HG03432 (cell line): ENCODE results near the gene AFAP1L1.

ENCODE experiments used
- ATAC-seq: cut with Tn5 transposase; IDR thresholded peaks from one replicate; pipeline ENCODE4 v1.9.1; 2021; ENCODE audit warnings: mild to moderate bottlenecking, moderate library complexity; ENCODE audit not compliant: unreplicated experiment

AFAP1L1 gene

GRCh38 chr5:149310947-149311658, 39.4 kb downstream of the AFAP1L1 start:
- no peak for ATAC-seq

DNA sequence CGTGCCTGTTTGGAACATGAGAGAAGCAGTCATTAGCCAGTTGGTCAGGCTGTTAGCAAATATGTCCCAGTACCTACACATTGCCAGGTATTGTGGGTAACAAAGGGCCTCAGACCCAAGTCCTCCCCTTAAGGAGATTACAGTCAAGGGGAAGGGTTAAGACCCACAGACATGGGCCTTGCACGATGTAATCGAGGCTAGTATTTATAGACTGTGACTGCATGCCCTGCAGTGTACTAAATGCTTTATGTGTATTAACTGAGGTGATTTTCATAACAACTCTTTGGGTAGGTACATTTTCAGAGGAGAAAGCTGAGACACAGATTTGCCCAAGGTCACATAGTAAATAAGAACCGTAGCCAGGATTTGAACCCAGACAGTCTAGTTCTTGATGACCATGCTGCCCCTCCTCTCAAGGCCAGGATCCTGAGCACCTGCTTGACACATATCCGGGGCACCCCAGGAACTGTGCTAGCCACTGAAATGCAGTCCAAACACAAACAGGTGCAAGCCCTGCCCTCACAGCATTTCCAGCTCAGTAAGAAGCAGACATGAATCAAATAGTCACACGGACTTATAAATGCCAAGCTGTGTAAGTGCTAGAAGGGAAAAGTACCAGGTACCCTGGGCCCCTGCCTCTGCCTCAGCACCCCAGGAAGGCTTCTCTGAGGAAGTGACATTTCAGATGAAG, 41.6 kb downstream of the AFAP1L1 start:
- no peak for ATAC-seq

- no peak for ATAC-seq
These were observed 43.0 kb downstream of the AFAP1L1 start for GRCh38 chr5:149314571-149315111.

- no peak for ATAC-seq
These were observed 44.1 kb downstream of the AFAP1L1 start for GRCh38 chr5:149315753-149316152.

DNA sequence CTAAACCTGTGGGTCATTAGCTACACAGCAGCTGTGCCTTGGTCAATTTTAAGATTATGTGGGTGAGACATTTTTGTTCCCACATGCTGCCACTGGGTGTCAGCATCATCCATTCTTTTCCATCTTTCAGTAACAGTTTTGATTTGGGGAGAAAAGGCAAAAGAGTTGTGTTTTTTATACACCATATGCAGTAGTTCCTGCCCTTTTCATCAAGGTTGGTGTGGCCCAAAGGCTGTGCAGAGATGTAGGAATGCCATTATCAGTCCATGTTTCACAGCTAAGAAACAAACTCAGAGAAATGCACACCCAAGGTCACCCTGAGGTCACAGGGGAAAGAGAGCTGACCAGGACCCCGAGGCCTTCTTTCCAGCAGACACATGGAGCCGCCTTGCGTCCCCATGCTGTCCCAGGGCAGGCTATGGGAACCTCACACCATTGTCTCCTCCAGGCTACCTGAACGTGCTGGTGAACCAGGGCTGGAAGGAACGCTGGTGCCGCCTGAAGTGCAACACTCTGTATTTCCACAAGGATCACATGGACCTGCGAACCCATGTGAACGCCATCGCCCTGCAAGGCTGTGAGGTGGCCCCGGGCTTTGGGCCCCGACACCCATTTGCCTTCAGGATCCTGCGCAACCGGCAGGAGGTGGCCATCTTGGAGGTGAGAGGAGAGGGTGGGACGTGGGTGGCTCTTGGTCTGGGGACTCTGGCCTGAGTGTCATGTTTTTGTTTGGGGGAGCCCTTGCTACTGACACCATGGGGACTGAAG, 45.8 kb downstream of the AFAP1L1 start:
- ATAC-seq: peak; percentile 74

DNA sequence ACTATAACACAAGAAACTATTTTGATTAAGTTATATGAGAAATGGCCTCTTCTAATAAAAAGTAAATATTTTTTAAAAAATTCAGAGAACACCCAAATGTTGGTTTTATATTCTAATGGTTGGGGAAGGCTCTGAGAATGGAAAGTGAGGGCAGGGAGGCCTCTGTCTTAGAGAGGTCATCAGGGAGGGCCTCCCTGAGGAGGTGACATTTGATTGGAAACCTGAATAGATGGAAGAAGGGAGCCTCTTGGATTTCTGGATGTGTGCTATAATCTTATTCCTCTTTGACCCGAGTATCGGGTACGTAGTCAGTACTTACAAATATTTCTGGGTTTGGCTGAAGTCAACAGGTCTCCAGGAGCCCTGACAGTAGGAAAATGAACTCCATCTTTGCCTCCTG, 47.5 kb downstream of the AFAP1L1 start:
- no peak for ATAC-seq

DNA sequence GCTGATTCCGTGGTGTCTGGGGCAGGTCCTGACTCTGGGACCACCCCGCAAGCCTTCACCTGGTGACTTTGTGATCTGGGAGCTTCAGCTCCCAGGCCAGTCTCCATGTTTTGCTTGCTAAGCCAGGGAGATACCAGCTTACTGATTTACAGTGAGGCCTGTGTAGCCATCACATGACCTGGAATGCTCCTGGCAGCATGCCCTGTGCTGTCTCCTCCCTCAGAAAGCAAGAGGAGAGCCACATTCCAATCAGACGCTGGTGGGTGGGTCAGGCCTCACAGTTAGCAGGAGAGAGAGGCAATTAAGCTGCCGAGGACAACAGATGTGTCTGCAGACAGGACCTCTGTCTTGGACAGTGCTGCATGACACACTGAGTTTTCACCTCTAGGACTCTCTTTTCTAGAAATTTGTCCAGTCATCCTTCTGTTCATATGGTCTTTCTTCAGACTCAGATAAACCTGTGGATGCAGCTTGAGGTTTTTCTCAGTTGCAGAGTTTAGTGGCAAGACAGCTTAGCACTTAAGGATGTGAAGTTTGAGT, 49.2 kb downstream of the AFAP1L1 start:
- ATAC-seq: no peak

- no peak for ATAC-seq
These were observed 50.9 kb downstream of the AFAP1L1 start for GRCh38 chr5:149322518-149322917.

DNA sequence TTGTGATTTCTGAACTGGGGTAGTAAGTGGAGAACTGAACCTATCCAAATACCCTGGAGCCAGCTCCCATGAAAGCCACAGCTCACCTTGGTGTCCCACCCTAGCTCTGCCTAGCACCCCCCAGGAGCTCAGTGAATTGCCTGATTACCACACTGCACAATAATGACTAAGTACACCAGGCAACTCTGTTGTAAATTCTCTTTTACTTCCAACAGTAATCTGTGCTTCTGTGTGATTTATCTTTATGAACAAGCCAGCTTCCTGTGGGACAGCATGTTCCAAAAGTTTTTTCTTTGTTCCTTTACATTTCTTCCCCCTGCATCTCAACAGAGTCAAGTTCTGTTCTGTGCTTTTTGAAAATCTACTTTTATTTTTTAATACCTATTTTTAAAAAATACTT, 51.6 kb downstream of the AFAP1L1 start:
- no peak for ATAC-seq

DNA sequence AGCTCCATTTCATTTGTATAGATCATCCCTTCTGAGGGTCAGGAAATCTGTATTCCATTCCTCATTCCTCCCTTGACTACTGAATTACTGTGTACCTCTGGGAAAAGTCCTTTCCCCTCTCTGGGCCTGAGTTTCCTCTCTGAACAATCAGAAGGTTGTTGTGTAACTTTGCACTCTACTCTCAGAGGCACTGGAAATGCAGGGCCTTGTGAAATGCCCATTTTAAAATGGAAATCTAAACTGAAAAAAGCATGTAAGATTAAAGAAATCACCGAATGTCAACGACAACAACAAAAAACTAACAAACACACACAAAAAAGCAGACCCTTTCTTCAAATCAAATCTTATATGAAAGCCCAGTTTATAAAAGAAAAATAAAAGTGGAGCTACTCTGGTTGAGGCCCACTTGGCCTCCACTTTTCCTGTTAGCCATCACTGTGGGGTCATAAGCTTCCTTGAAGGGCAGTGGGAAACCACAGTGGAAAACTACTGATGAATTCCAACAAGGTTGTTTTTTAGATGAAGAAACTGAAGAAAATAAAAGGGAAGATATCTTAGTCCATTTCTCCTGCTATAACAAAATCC, 52.1 kb downstream of the AFAP1L1 start:
- no peak for ATAC-seq

GRCh38 chr5:149324641-149325040, 53.0 kb downstream of the AFAP1L1 start:
- ATAC-seq: no peak

GRCh38 chr5:149325166-149325735, 53.6 kb downstream of the AFAP1L1 start:
- no peak for ATAC-seq

DNA sequence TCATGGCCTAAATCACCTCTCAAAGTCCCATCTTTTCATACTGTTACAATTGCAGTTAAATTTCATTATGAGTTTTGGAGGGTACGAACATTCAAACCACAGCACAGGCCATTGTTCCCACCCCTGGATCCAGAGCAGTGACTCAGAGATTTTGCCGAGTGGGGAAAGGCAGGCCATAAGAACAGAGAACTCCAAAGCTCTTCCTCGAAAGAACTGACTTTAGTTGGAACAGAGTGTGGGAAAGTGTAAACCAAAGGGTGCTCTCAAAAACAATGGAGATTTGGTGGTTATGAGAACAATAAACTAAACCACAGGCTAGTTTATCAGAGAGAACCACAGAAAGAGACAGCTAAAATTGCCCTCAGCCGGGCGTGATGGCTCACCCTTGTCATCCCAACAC, 54.2 kb downstream of the AFAP1L1 start:
- ATAC-seq: no peak

GRCh38 chr5:149326611-149327010, 55.0 kb downstream of the AFAP1L1 start:
- no peak for ATAC-seq

GRCh38 chr5:149328177-149328576, 56.5 kb downstream of the AFAP1L1 start:
- no peak for ATAC-seq

GRCh38 chr5:149333711-149334443, 62.2 kb downstream of the AFAP1L1 start:
- ATAC-seq: no peak

- no peak for ATAC-seq
These were observed 66.1 kb downstream of the AFAP1L1 start for GRCh38 chr5:149337736-149338135.

GRCh38 chr5:149338364-149338763, 66.7 kb downstream of the AFAP1L1 start:
- no peak for ATAC-seq

- no peak for ATAC-seq
These were observed 69.3 kb downstream of the AFAP1L1 start for GRCh38 chr5:149340920-149341319.

- ATAC-seq: no peak
These were observed 70.2 kb downstream of the AFAP1L1 start for GRCh38 chr5:149341876-149342275.
